A549 (cell line): ENCODE data around the gene TSPAN1.

ENCODE experiments used
- CTCF ChIP-seq: fragments of >200 bp; sonication (Bioruptor Twin); formaldehyde crosslinking; IDR thresholded peaks from 3 replicates; pipeline ENCODE4 v1.5.1; 2016
- USF2 ChIP-seq: fragments of 450-650 bp; IDR thresholded peaks from 2 replicates; pipeline ENCODE4 v1.6.1; 2014; ENCODE audit warnings: antibody characterized with exemption

- TF ChIP-seq CTCF: no peak
- TF ChIP-seq USF2: no peak
Observed at GRCh38 chr1:46173361-46173856, 1.5 kb upstream of the TSPAN1 start.
